Fibroblast of lung (primary cell): ENCODE data around the gene MYO18B. TPM values are rescaled to one million over a fixed set of nuclear protein-coding genes. Genes with fewer than 3 reads are reported as not detected.

Experiments
- DNase-seq, 2 donors: peaks; one replicate each; pipeline versions ENCODE4 v3.0.0 to v3.0.0-alpha.2; 2010; ENCODE audit warnings: low read depth in 2 of 2
- H2AFZ ChIP-seq: 2 replicates; pipeline ENCODE4 v1.5.1; 2012; ENCODE audit warnings: low read length, control low read depth, inconsistent platforms
- H3K27ac ChIP-seq: 2 replicates; pipeline ENCODE4 v1.5.1; 2011; ENCODE audit warnings: low read length, control low read depth; ENCODE audit not compliant: insufficient read depth
- H3K27me3 ChIP-seq: 2 replicates; pipeline ENCODE4 v1.5.1; 2011; ENCODE audit warnings: mild to moderate bottlenecking, low read length; ENCODE audit not compliant: control insufficient read depth, insufficient read depth
- H3K36me3 ChIP-seq: 2 replicates; pipeline ENCODE4 v1.5.1; 2011; ENCODE audit warnings: low read length; ENCODE audit not compliant: control insufficient read depth, insufficient read depth
- H3K4me1 ChIP-seq: 2 replicates; pipeline ENCODE4 v1.5.1; 2011; ENCODE audit warnings: low read length; ENCODE audit not compliant: control insufficient read depth, insufficient read depth; ENCODE audit errors: extremely low read depth
- H3K4me2 ChIP-seq: 2 replicates; pipeline ENCODE4 v1.5.1; 2011; ENCODE audit warnings: low read length, control low read depth; ENCODE audit not compliant: insufficient read depth; ENCODE audit errors: extremely low read depth
- H3K4me3 ChIP-seq, 4 experiments: fragments of 200-600 bp in 1 of 4; sonication (generic) in 1 of 4; replicated peaks in 1 of 4; 2 replicates each; pipeline ENCODE4 v1.5.1; 2011 to 2016; ENCODE audit warnings: low read length in 4 of 4, low read depth in 3 of 4, mild to moderate bottlenecking in 3 of 4, control low read depth in 2 of 4, inconsistent platforms in 1 of 4, mixed read lengths in 1 of 4; ENCODE audit not compliant: insufficient read depth in 1 of 4; ENCODE audit errors: control extremely low read depth in 1 of 4
- H3K79me2 ChIP-seq: 2 replicates; pipeline ENCODE4 v1.5.1; 2012; ENCODE audit warnings: mild to moderate bottlenecking, low read length, inconsistent platforms; ENCODE audit not compliant: control insufficient read depth, insufficient read depth
- H3K9ac ChIP-seq: 2 replicates; pipeline ENCODE4 v1.5.1; 2011; ENCODE audit warnings: mild to moderate bottlenecking, low read length, control low read depth; ENCODE audit not compliant: insufficient read depth
- H3K9me3 ChIP-seq: 2 replicates; pipeline ENCODE4 v1.5.1; 2012; ENCODE audit warnings: low read depth, low read length; ENCODE audit not compliant: control insufficient read depth, insufficient read depth
- H4K20me1 ChIP-seq: 2 replicates; pipeline ENCODE4 v1.5.1; 2011; ENCODE audit warnings: low read length; ENCODE audit not compliant: control insufficient read depth, insufficient read depth; ENCODE audit errors: extremely low read depth
- EZH2 ChIP-seq: IDR thresholded peaks from 2 replicates; pipeline ENCODE4 v1.5.1; 2012; ENCODE audit warnings: low read length, control low read depth, mild to moderate bottlenecking; ENCODE audit errors: missing control alignments
- polyA plus RNA-seq, 2 donors: library from polyadenylated mRNA; depleted of rRNA in 1 of 2; stranded (reverse) in 1 of 2; unstranded in 1 of 2; fragments of >200 nt; gene quantifications; 2 replicates each; pipeline ENCODE4 v1.2.1, GENCODE V29; 2011 to 2012; ENCODE audit warnings: missing spikeins in 1 of 2
- total RNA-seq: library from RNA; depleted of rRNA; stranded (reverse); fragments of >200 nt; gene quantifications from 2 replicates; pipeline ENCODE4 v1.2.1, GENCODE V29; 2014
- TF ChIP-seq, protein P1 (sequence below), 2 donors: IDR thresholded peaks in 1 of 2; conservative IDR thresholded peaks in 1 of 2; 1 replicate in 1 of 2; 2 replicates in 1 of 2; pipeline ENCODE4 v1.5.1; 2011 to 2012; ENCODE audit warnings: low read length in 2 of 2, control low read depth in 1 of 2, inconsistent platforms in 1 of 2, low read depth in 1 of 2, mild to moderate bottlenecking in 1 of 2

MYO18B gene
- total and polyA plus RNA-seq, 2 donors (not counting 1 experiment from before 2014, with no cell fraction given) = 0.17 TPM; not detected in 1

DNA sequence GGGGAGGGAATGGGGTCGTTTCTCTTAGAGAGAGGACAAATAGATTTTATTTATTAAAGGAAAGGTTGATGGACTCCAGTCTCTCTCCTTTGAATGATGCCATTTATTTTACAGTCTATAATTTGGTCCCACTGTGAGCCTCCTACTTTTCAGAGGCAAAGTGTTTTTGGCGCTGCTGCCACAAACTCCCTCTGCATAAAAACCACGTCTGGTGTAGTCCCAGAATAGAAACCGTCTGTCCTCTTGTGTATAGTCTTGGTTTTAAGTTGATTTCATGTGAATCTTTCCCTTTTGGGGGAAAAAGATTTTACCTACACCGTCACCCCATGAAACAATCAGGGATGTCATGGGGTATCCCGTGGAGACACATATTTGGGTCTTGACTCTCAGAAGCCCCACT, 283.6 kb downstream of the MYO18B start:
- H3K27ac ChIP-seq = no peak overlapping the region
- no peaks in the 10 kb centered on the region for H3K9me3 ChIP-seq
- no peak for DNase-seq
- no peak overlapping the region for H3K9ac ChIP-seq
- no peak overlapping the region for H3K4me2 ChIP-seq
- no peaks in the 10 kb centered on the region for H3K79me2 ChIP-seq
- H3K27me3 ChIP-seq = no peaks in the 10 kb centered on the region
- no peaks in the 10 kb centered on the region for H3K4me1 ChIP-seq
- H4K20me1 ChIP-seq = no peaks in the 10 kb centered on the region
- TF ChIP-seq, protein P1, sequence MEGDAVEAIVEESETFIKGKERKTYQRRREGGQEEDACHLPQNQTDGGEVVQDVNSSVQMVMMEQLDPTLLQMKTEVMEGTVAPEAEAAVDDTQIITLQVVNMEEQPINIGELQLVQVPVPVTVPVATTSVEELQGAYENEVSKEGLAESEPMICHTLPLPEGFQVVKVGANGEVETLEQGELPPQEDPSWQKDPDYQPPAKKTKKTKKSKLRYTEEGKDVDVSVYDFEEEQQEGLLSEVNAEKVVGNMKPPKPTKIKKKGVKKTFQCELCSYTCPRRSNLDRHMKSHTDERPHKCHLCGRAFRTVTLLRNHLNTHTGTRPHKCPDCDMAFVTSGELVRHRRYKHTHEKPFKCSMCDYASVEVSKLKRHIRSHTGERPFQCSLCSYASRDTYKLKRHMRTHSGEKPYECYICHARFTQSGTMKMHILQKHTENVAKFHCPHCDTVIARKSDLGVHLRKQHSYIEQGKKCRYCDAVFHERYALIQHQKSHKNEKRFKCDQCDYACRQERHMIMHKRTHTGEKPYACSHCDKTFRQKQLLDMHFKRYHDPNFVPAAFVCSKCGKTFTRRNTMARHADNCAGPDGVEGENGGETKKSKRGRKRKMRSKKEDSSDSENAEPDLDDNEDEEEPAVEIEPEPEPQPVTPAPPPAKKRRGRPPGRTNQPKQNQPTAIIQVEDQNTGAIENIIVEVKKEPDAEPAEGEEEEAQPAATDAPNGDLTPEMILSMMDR (conservative IDR thresholded peaks at IDR 0.05 in 1 of 2, IDR thresholded peaks at IDR 0.05 in 1 of 2; ENCODE audit: low read depth in 1 of 2, low read length in 2 of 2) = no peak
- TF ChIP-seq EZH2 = no peak
- no peak overlapping the region for H2AFZ ChIP-seq
- H3K36me3 ChIP-seq = no peaks in the 10 kb centered on the region
- H3K4me3 ChIP-seq = no peak overlapping the region

DNA sequence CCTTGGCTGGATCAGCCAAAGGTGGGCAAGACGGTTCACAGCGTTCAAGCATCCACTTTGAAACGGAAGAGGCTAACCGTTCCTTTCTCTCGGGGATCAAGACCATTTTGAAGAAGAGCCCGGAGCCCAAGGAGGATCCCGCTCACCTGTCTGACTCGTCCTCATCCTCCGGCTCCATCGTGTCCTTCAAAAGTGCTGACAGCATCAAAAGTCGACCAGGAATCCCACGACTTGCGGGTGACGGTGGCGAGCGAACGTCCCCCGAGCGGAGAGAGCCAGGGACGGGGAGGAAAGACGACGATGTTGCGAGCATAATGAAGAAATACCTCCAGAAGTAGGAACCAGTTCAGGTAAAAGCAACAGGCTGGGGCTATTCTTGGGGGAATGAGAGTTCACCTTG, 285.4 kb downstream of the MYO18B start:
- TF ChIP-seq, protein P1 (conservative IDR thresholded peaks at IDR 0.05 in 1 of 2, IDR thresholded peaks at IDR 0.05 in 1 of 2; ENCODE audit: low read depth in 1 of 2, low read length in 2 of 2) = no peak
- TF ChIP-seq EZH2 = no peak
- Histone ChIP-seq H3K4me2 (no peak overlapping the region), H3K9ac (no peak overlapping the region), H3K27ac (no peak overlapping the region), H4K20me1 (no peaks in the 10 kb centered on the region), H3K79me2 (no peaks in the 10 kb centered on the region), H3K27me3 (no peaks in the 10 kb centered on the region), H2AFZ (no peak overlapping the region), H3K9me3 (no peaks in the 10 kb centered on the region), H3K36me3 (no peaks in the 10 kb centered on the region), H3K4me1 (no peaks in the 10 kb centered on the region), H3K4me3 (no peak overlapping the region)
- no peak for DNase-seq

DNA sequence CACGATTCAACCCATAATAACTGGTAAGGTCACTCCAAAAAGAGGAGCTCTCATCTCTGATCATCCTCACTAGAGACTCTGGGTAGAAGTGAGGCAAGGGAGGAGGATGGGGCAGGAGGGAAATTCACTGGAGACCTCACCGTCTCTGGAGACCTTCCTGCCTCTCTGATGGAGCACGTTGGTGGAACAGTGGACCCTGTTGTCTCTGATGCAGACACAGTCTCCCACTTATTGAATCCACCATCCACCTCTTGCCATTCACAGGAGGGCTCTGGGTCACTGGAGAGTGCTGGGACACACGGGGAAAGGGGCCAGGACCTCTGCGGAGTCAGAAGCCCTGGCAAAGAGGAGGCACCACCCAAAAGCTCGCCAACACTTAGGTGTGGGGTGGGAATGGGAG, 289.7 kb downstream of the MYO18B start:
- H3K9me3 ChIP-seq = no peaks in the 10 kb centered on the region
- H3K79me2 ChIP-seq = no peaks in the 10 kb centered on the region
- no peaks in the 10 kb centered on the region for H3K27me3 ChIP-seq
- H3K36me3 ChIP-seq = no peaks in the 10 kb centered on the region
- no peak overlapping the region for H2AFZ ChIP-seq
- no peak overlapping the region for H3K9ac ChIP-seq
- H3K4me1 ChIP-seq = no peaks in the 10 kb centered on the region
- no peaks in the 10 kb centered on the region for H4K20me1 ChIP-seq
- no peak for DNase-seq
- H3K4me2 ChIP-seq = no peak overlapping the region
- no peak overlapping the region for H3K4me3 ChIP-seq
- H3K27ac ChIP-seq = no peak overlapping the region
- TF ChIP-seq, protein P1 (conservative IDR thresholded peaks at IDR 0.05 in 1 of 2, IDR thresholded peaks at IDR 0.05 in 1 of 2; ENCODE audit: low read depth in 1 of 2, low read length in 2 of 2) = no peak
- no peak for TF ChIP-seq EZH2
